Superior temporal gyrus (tissue), 1 donor: ENCODE data around the gene CACNA2D2.

ENCODE experiments used
- DNase-seq: peaks from one replicate; pipeline ENCODE4 v3.0.0-alpha.2; 2016; ENCODE audit errors: extremely low spot score

The CACNA2D2 gene

DNA sequence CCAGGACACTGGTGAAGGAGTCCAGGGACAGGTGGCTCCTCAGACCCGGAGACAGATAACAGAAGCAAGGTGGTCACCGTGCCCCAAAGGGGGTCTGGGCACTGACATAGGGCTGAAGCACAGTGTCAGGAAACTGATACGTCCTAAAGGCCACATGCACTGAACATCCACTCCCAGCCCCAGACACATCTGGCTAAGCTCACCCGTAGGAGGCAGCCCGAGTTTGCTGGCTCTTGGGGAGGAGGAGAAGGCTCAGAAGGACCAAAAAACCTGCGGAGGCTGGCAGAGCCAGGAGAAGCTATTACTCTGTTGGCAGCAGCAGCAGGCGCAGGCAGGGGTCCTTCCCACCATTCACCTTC is 1.2 kb downstream of the CACNA2D2 start:
- no peak for DNase-seq

DNA sequence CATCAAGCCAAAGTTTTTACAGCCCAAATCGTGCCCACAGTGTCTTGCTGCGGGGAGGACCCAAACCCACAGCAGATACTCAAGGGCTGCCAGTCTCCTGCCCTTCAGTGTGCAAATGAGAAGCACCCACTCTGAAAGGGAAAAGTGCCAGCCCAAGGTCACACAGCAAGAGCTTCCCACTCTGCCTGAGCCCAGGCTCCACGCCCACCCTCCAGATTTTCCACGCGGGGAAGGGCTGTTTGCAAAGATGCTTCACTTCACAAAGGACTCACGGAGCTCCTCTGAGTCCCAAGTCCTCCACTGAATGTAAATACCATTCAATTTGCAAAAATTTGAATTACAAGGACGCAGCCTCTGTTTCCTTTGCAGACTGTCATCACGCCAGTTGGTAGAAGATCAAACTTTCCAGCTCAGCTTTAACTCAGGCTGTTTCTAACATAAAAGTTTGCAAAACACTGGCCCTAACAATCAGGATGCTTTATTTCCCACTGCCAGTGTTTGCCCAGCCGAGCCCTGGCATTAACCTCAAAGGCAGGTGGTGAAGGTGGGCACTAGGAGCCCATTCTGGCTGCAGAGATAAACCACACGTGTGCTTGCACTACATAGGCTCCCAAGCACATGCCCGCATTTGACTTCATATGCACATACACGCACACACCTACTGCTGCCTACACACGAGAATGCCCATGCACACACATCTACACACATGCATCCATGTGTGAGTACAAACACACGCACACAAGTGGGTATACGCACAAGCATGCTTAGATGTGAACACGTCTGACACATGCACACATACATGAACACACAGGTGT is 7.6 kb downstream of the CACNA2D2 start:
- DNase-seq: no peak

DNA sequence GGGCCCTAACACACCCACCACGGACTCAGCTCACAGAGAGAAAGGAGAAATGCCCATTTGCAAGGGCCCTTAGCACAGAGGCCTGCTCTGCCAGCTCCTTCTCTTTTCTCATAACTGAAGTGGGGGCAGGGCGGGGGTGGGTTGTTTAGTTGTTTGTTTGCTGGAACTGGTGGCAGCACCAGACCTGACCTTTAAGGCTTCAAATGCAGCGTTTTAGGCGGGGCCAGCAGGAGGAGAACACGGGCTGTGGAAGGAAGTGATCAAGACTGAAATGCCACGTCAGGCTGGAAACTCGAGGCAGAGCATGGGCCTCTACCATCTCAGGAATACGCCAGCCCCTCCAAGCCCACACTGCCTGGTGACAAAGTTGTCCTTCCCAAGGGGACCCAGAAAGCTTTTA is 9.3 kb downstream of the CACNA2D2 start:
- no peak for DNase-seq

DNA sequence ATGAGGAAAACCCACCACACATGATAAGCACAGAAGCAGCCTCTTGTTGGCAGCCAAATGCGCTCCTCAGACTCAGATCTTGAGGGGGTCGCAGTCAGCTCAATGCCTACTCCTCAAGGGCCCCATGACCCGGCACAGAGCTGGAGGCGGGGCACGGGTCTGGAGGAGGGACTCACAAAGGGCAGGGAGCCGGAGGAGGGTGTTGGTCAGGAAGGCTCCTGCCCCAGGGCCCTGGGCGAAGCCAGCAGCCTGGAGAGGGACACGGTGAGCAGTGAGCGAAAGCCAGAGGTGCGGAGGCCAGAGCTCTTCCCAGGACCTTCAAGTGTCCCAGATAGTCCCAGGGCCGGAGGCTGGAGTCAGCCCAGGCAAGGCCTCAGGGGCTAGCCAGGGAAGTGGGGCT is 9.8 kb downstream of the CACNA2D2 start:
- no peak for DNase-seq

DNA sequence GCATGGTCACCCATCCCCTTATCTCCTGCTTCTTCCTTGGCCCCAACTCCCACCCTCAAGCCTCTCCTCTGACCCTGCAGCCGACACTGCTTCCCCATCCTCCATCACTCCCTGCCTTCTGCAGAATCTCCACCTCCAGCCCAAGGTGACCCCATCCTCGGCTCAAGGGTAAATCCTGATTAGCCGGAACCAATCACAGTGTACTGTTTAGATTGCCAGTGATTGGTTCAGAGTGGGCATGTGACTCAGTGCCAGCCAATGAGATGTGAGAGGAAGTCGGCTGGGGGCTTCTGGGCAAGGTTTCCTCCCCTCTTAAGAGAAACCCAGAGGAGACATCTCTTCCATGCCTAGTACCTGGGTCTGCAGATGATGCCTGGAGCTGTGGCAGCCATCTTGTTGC is 10.3 kb downstream of the CACNA2D2 start:
- no peak for DNase-seq

DNA sequence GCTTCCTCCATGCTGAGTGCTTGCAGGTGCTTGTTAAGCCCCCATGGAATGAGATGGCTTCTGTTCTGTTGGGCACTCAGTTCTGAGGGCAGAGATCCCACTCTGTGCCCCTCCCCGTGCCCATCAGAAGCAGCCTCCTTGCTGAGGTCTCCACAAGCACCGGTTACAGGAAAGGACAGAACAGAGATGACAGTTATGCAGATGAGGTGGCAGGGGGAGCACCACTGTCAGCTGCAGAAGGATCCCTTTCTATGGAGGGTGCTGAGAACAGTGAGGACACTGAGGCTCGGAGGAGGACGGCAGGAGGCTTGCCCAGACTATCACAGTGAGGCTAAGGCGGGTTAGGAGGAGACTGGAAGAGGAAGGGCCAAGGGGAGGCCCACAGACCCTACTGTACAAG is 12.4 kb downstream of the CACNA2D2 start:
- DNase-seq: no peak

DNA sequence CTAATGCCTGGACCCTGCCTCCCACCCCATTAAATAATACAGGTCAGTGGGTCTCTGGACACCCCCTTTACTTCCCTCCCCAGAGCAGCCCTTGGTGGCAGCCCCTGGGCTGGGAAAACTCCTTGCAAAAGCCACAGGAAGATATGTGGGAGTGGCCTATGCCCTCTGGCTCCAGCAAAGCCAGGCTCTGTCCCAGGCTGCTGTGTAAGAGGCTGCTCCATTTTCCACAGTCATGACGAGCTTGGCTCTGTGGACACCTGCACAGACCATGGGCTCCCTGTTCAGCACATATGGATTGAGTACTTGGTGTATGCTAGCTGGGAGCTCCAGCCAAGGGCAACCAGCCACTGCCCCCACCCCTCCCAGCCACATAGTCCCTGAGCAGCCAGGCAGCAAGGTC is 13.0 kb downstream of the CACNA2D2 start:
- DNase-seq: no peak

DNA sequence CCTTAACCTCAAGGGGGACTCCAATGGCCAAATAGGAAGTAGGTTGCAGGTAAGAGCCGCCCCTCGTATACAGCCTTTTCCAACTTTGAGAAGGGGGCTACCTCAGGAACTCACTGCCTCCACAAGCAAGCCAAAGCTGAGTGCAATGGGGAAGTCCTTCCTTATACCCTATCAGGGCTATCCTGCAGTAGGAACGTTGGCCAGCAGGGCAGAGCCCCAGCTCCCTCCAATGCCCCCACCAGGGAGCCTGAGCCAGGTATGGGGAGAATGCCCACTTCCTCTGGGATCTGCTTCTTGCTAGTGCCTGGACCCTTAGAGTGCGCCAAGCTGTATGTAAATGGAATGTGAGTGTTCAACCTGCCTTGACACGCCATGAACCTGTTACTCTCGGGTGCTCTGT is 16.3 kb downstream of the CACNA2D2 start:
- DNase-seq: no peak

DNA sequence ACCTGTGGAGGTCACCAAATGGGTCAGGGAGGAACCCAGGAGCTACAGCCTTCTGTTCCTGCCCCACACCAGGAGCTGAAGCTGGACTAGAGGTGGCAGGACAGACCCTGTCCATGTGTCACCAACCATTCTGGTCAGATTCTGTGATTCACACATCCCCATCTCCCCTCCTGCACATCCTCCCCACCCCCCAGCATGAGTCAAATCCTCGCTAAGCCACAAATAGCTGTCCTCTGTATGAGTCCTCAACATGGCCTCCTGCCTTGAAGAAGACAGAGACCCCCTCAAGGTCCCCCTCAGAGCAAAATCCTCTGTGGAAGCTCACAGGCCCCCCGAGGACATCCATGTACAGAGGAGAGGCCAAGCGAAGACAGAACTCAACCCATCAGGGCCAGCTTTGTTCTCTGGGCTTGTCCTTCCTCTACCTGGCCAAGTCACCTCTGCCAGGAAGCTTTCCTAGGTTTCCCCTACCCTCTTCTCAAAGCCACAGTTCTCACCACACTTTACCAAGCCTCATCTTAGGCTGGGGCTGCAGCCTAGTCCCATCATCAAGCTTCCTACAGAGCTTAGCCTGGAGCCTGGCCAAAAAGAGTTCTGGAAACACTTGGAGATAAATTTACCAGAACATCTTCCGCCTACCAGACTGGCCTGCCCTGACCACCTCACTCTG is 17.1 kb downstream of the CACNA2D2 start:
- no peak for DNase-seq

DNA sequence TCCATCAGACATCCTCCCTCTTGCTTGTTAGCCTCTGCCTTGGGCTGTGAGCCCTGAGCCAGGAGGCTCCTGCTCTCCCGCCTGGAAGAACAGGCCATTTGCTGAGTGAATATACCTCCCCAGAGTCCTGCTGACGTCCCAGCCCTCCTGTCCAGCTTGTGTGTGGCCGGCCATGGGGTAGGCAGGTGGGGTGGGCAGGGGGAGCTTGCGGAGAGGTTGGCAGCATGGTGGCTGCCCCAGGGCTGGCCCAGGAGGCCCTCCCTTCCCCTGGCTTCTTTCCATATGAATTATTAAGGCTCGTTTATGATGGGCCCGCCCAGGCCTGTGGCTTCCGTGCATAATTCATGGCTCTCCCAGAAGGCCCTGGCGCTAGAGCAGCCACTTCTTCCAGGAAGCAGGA is 18.7 kb downstream of the CACNA2D2 start:
- no peak for DNase-seq

DNA sequence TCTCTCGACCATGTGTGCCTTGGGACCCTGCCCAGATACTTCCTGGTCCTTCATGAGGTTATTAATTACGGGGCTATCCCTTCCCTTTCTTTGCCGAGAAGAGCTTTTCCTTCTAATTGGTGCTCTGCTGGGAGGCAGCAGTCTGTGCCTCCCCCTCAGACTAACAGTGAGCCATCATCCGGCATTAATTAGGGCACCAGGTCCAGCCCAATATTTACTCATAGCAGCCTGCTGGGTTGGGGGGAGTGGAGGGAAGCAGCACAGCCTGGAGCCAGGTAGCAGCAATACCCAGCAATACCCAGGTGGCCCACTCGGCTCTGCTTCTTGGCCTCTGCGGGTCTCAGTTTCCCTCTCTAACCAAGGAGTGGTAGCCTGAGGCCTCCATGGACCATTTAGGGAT is 20.1 kb downstream of the CACNA2D2 start:
- no peak for DNase-seq

DNA sequence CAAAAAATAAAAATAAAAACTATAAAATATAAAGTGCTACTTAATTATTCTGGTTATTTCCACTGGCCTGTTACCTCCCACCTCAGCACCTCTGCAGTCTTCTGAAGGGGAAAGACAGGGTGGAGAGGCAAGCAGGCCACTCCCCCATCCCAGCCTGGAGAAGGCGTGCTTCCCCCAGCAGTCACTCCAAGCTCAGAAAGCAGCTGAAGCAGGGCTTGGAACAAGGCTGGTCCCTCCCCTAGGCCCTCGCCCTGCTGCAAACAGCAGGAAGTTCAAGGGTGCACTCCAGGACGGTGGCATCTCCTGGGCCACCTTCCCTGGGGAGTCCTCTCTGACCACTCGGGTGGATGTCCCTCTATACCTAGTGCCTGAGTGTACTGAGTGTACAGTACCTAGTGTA is 21.4 kb downstream of the CACNA2D2 start:
- DNase-seq: no peak

DNA sequence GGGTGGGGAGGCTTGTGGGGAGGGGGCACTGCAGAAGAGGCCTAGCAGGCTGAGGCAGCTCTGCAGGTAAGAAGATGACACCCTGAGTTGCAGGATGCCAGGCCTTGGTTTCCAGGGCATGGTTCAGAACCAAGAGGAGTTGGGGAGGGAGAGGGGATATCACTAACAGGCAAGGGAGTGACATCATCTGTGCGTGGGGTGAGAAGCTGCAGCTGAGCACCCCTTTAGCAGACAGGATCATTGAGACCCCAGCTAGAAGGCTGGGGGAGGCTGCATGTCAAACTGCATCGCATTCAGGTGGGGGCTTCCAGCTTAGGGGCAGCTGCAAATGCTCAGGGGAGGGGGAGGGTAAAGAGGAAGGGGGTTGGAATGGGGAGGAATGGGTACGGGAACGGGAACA is 23.0 kb downstream of the CACNA2D2 start:
- DNase-seq: no peak

DNA sequence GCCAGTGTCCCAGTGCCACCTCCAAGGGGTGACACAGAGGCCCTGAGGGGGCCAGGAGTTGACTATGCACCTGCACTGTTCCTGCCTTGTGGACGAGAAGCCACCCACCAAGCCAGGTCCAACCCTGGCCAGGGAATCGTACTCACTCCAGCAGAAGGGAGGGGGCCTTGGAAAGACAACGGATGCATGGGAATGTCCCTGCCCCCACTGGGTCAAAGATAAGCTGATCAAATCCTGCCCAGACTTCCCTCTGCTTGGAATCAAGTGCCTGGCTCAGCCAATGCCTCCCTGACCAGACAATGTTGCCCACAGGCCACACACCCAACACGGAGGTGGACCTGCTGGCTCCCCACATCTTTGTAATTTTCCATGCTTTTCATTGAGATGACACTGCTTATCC is 23.9 kb downstream of the CACNA2D2 start:
- DNase-seq: no peak

DNA sequence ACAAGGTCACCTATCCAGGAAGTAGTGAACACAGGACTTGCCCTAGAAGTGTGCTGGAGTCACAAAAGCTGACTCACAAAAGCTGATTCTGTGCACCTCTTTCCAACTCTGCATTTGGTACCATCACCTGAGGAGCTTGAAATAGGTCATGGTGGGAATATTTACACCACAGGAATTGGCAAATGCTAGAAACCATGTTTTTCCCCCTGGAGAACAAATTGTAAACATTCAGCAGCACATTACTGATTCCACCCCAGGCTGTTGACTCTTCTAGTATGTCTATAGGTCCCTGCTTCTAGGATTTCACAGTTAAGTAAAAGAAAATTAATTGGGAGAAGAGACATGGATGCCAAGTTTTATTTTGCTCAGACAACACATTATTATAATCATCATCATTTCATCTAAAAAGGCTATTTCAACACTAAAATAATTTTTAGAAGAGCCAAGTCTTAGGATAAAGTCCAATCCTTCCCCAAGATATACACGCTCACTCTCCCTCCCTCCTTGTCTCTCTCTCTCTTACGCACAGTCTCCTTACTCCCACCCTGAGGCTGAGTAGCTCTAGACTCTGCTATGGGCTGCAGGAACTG is 24.7 kb downstream of the CACNA2D2 start:
- DNase-seq: no peak

DNA sequence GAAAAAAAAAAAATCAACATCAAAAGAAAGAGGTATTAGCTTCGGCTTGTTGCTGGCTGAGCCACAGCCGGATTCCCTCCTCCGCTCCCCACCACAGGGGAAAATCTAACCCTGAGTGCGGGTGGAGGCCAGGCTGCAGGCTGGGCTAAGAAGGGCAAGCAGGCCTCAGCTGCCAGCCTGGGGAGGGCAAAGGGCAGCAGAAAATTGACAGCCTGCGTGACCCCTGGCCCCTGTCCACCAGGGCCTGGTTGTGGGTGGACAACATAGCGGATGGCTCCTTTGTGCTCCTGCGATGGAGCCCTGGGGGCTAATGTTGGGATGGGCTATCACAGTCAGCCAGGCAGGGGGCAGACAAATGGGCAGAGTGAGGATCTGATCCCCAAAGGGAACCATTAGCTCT is 25.4 kb downstream of the CACNA2D2 start:
- DNase-seq: no peak

DNA sequence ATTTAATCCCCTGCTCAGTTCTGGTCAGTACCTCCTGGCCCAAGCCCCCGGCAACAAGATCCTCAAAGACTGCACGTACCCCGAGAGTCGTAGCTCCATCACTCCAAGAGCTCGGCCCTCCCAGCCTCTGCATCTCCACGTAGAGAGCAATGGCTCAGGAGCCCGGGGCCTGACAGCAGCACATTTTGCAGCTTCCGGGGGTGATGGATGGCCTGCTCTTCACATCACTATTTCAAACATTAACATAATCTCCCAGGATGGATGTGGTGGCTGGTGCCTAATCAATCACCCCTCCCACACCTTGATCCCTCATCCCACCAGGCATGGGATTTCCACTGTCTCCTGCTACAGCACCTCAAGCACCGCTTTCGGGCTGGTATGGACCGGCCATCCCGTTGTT is 28.1 kb downstream of the CACNA2D2 start:
- no peak for DNase-seq

DNA sequence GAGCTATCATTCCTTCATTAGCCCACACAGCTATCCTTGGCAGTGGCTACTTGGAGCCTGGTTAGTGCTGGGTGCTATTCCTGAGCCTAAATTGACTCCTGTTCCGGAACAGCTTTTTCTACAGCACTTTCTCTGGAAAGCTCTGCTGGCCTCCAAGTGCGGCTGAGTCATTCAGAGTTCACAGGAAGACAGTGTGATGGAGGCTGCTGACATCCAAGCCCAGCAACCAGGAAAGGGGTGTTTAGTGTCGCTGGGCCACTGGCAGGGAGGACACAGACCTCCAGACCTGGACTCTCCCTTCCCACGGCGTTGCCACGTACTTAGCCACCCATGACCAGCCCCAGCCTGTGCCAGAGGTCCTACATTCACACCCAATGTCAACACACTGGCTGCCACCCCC is 28.7 kb downstream of the CACNA2D2 start:
- DNase-seq: peak; percentile 12

DNA sequence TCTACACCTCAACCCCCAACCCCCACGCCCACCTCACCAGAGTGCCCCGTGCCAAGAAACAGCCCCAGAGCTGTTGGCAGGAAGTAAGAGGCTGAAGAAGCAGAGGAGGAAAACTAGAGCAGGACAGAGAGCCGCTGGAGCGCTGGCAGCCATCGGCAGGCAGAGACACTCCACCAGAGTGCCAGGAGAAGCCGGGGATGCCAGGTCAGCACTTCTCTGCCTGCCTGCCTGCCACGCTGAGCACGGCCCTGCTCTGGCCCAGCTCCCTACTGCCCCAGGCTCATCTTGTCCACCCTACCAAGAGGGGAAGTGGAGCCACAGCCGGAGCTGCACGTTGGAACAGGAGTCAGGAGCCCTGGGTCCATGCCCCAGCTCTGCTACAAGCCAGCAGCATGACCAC is 29.7 kb downstream of the CACNA2D2 start:
- DNase-seq: no peak

DNA sequence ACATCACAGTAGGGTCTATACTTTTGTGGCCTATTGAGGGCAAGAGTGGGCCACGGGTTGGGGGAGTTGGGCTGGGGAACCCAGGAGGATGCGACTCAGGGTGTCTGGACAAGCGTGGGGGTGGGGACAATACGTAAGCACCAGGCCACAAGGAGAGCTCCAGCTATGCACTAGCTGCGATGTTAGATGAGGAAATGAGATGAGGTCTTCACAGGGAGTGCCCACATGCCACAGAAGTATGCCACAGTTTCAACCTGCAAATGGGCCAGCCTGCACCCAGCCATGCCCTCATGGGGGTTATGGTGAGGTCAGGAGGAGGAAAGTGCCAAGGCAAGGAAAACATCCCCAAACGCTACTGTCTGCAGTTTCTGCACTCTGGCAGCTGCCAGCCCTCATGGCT is 30.5 kb downstream of the CACNA2D2 start:
- no peak for DNase-seq

DNA sequence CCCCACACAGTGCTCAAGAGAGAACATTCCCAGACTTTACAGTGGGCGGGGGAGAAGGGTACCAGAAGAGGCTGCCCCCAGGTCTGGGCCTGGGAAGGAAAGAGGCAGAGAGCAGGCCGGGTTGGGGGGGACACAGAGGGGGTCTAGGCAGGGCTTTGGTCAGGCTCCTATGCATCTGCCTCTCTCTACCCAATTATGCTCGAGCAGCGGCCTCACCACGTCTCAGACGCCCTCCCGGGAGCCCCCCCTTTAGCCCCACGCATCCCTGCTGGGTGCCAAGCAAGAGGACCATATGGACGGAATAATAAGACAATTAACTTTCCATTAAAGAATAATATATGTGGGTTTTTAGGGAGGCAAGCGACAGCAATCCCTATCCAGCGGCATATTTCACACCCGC is 32.8 kb downstream of the CACNA2D2 start:
- DNase-seq: no peak

DNA sequence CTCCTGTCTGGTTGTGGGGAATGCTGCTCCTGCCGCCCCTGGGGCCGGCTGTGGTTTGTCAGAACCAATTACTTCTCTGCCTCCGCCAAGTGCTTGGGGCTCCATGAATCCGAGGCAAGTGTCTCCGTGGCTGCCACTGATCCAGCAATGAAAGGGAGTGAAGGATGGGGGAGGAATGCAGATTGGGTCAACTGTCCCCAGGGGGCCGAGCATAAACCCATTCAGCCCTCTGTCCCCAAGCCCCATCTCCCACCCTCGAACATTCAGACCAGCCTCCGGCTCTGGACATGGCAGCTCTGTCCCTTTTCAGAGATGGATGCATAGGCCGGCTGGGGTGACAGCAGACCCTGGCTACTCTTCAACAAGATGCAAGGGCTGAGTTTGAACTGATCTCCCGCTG is 35.5 kb downstream of the CACNA2D2 start:
- DNase-seq: no peak

DNA sequence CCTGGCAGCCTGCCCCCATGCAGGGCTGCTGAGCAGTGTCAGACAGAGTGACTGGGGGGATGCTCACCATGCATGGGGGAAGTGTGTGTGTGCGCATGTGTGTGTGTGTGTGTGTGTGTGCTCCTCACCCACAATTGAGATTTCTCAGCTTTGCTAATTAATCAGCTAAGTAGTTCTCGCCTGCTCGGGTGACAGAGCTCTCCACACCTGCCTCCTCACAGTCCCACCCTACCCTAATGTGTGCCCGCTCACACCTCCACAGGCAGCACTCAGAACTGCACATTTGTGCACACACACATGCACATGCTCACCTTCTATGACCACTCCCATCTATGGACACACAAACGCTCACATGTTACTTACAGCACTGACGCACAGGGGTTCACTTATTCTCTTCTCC is 37.3 kb downstream of the CACNA2D2 start:
- no peak for DNase-seq
